Spleen (tissue), 7 donors: ENCODE measurements around the gene JCHAIN.

Experiments
- CTCF ChIP-seq, 11 experiments: fragments of 200-600 bp in 7 of 11; fragments of 450-650 bp in 4 of 11; sonication (generic) in 4 of 11; IDR thresholded peaks in 8 of 11; conservative IDR thresholded peaks in 3 of 11; 1 replicate in 7 of 11; 2 replicates in 4 of 11; pipeline versions ENCODE4 v1.4.0 to v1.8.0; 2016 to 2021; ENCODE audit warnings: antibody characterized with exemption in 11 of 11, inconsistent platforms in 4 of 11, mild to moderate bottlenecking in 1 of 11
- POLR2A ChIP-seq, 3 donors: fragments of 450-650 bp; IDR thresholded peaks; one replicate each; pipeline ENCODE4 v1.5.1; 2017; ENCODE audit warnings: antibody characterized with exemption in 3 of 3, mild to moderate bottlenecking in 1 of 3
- POLR2AphosphoS5 ChIP-seq, 3 donors: sonication (generic); formaldehyde crosslinking; IDR thresholded peaks; one replicate each; pipeline ENCODE4 v1.5.1; 2017; ENCODE audit warnings: antibody characterized with exemption in 3 of 3
- donor health status: DM: no; HTN: no; CAD: no; lungs with moderate emphysema.
- donor health status: DM: no; HTN: no; CAD: no.
- donor health status: DM: no; HTN: no; CAD: no.

GRCh38 chr4:70630162-70630561 lies 36.1 kb downstream of the JCHAIN start:
- TF ChIP-seq CTCF (IDR thresholded peaks at IDR 0.05 in 8 of 11, conservative IDR thresholded peaks at IDR 0.05 in 3 of 11) (no peak), POLR2A (IDR thresholded peaks at IDR 0.05) (no peak), POLR2AphosphoS5 (IDR thresholded peaks at IDR 0.05) (no peak)
